AG10803 (cell line): ENCODE results near the gene RAB11FIP3.

ENCODE experiments used
- DNase-seq: peaks from one replicate; pipeline ENCODE4 v3.0.0; 2010; ENCODE audit warnings: low read depth
- H3K4me3 ChIP-seq: 2 replicates; pipeline ENCODE4 v1.5.1; 2011; ENCODE audit warnings: mild to moderate bottlenecking, low read length, control low read depth
- CTCF ChIP-seq: conservative IDR thresholded peaks from 2 replicates; pipeline ENCODE4 v1.5.1; 2011; ENCODE audit warnings: mild to moderate bottlenecking, low read length, control low read depth, inconsistent platforms

Gene RAB11FIP3

DNA sequence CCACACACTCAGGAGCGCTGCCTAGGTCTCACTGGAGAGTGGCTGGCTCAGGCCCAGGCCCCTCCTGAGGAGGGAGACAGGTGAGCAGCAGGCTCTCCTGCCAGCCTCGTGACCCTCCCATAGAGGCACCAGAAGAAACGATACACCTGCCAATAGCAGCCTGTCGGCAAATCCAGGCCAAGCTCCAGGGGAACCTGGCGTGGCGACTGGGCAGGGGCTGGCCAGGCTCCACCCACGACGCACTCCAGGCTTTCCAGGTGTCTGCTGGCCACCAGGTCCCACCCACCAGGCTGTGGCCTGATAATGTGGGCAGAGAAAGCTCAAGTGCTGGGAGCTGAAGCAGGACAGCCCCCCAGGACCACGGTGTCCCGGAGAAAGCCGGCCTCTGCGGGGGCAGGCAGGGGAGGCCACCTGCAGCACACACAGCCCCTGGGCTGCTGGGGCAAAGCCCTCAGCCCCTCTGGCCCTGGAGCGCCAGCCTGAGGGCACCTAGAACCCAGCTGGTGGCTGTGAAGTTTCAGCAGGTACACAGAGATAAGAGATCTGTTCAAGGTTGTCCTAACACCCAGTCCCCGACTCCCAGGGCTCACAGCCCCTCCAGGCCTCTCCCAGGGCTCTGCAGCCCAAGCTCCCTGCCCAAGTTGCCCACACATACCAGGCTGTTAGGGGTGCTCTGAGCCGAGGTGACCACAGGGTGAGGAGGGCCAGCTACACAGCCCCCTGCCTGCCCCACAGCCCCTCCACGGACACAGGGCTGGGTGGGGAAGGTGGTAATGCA is 46.1 kb upstream of the RAB11FIP3 start:
- H3K4me3 ChIP-seq: no peak overlapping the region
- DNase-seq: no peak
- no peak for TF ChIP-seq CTCF

GRCh38 chr16:379961-380761 is 45.3 kb upstream of the RAB11FIP3 start:
- H3K4me3 ChIP-seq: peak overlapping the region; percentile 72
- no peak for DNase-seq
- no peak for TF ChIP-seq CTCF

DNA sequence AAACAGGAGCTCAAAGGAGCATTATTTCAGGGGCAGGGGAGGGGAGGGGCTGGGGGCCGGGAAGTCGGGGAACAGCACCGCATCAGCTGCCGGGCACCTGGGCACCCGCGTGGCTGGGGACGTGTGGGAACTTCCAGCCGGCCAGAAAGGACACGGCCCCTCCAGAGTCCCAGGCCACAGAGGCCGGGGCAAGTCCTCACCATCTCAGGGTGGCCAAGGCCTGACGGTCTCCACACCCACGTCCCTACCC is 44.8 kb upstream of the RAB11FIP3 start:
- peak overlapping the region; percentile 72 for H3K4me3 ChIP-seq
- DNase-seq: no peak
- TF ChIP-seq CTCF: no peak

- peak overlapping the region; percentile 72 for H3K4me3 ChIP-seq
- no peak for DNase-seq
- no peak for TF ChIP-seq CTCF
Measured at GRCh38 chr16:381012-381788, 44.2 kb upstream of the RAB11FIP3 start.

DNA sequence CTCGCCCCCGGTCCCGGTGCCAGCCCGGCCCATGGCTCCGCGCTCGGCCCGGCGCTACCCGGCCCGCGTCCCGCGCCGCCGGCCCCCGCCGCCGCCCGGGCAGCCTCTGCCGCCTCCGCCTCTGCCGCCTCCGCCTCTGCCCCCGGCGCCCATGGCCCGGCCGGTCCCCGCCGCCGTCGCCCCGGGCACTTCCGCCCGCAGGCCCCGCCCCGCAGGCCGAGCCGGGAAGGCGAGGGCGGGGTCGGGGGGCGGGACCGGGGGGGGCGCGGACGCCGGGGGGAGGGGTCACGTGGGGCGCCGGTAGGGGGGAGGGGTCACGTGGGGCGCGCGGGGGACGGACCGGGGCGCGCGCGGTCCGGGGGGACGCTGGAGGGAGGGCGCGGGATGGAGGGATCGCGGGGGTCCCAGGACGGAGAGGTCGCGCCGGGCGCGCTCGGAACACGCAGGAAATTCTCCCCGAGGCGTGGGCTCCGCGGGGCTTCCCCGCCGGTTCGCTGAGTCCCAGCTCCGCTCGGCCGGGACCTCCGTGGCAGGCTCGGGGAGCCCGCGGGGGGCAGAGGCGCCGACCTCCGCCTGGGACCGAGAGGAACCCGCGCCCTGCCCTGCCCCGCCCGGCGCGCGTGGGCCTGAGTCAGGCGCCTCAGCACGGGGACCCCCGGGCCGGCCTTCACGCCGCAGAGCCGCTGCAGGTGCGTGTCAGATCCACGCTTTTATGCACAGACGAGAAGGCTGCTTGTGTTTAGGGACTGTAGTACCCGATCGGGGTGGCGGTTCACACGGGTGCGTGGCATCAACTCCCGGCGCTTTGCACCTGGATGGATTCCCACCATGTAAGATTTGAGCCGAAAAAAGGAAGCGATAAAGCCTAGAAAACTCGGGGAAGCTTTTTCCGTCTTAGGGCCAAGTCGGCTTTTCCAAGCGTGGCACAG is 43.4 kb upstream of the RAB11FIP3 start, which contains the start of gene PGAP6:
Gene PGAP6 (minus strand): TSS at position 190 of the 929 bp plus-strand sequence. CDS start 157 bp downstream, at position 33.
- H3K4me3 ChIP-seq: peak within 1 kb of the TSS; percentile 73
- no peak for TF ChIP-seq CTCF
- peak; percentile 53 for DNase-seq

- DNase-seq: no peak
- TF ChIP-seq CTCF: no peak
- H3K4me3 ChIP-seq: no peak overlapping the region
Measured at GRCh38 chr16:383326-384051, 42.0 kb upstream of the RAB11FIP3 start.
